DMS114 treated with DMSO at 0.1 percent for 48 hours (cell line): ENCODE data around the gene RNF220.
A peak's percentile ranks its signal among the peaks of the same experiment; 100 is the strongest.
"Not testable (repeated sequence)": the region's sequence is repeated elsewhere in the genome, so short reads cannot be mapped to it uniquely, and the experiment has no call there.

ENCODE experiments used
- DNase-seq: peaks from one replicate; lab custom pipeline; 2025; ENCODE audit not compliant: unreplicated experiment; lab: John Stamatoyannopoulos, UW

Gene RNF220

DNA sequence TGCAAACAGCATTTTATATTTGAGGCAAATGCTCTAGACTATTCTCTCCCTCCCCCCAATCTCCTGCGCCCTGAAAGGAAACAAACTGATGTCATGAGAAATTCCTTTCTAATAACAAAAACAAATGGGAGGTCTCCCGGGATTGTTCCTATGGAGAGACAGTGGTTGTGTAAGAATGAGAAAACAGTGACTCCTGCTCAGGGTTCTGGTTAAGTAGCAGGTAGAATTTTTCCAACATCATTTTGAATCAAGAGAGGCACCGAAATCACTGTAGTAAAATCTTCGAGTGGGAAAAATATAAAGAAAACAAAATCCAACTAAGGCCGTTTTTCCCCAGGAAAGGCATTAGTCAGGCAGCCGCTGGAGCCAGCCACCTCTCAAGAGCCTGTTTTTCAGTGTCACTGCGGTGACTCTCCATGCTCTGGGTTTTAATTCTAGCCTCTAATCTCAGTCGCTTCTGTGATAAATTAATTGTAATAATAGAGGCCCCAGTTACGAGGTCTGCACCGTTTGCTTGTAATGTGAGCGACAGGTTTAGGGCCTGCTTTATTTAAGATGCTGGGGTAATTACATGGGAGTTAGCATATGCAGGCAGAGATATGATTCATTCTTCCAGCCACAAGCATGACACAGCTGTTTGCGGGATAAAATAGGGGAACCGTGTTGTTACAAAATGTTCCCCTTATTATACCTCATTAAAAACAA is 80.3 kb downstream of the RNF220 start:
- no peak for DNase-seq

DNA sequence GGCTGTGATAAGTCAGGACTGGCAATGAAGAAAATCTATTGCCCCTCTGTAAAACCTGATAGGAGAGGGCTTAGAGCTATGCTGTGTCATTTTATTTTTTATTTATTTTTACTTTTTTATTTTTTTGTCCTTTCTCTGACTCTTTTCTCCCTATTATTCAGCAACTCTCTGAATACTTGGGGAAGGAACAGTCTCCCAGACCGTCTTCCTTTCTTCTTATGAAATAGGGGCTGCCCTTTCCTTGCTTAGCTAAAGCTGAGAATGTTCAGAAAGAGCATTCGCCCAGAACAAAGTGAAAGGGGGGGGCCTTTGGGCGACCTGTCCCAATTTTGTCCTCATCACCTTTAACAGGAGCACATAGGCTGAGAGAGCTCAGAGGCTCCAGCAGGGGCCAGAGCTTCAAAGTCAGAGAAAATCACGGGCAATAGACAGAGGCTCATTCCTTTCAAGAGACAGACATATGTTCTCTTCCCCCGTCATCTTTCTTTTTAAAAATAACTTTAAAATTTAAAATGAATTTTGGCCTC is 80.9 kb downstream of the RNF220 start:
- no peak for DNase-seq

DNA sequence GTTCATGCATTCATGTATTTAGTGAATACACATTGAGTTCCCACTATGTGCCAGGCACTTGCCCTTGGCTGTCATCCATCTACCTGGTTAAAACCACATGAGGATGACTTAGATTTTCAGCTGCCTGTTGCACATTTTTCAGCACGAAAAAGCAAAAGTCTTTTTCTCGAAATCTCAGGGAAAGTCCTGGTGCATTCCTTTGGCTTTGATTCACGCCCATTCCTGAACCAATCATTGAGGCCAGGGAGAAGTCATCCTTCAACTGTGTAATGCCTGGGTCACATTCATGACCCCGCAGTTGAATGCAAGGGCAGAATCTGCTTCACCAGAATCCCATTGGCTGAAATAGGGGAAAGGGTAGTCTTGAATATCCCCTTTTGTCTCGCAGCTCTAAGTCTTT is 84.4 kb downstream of the RNF220 start:
- DNase-seq: no peak

- no peak for DNase-seq
These were observed 91.6 kb downstream of the RNF220 start for GRCh38 chr1:44496541-44497171.

DNA sequence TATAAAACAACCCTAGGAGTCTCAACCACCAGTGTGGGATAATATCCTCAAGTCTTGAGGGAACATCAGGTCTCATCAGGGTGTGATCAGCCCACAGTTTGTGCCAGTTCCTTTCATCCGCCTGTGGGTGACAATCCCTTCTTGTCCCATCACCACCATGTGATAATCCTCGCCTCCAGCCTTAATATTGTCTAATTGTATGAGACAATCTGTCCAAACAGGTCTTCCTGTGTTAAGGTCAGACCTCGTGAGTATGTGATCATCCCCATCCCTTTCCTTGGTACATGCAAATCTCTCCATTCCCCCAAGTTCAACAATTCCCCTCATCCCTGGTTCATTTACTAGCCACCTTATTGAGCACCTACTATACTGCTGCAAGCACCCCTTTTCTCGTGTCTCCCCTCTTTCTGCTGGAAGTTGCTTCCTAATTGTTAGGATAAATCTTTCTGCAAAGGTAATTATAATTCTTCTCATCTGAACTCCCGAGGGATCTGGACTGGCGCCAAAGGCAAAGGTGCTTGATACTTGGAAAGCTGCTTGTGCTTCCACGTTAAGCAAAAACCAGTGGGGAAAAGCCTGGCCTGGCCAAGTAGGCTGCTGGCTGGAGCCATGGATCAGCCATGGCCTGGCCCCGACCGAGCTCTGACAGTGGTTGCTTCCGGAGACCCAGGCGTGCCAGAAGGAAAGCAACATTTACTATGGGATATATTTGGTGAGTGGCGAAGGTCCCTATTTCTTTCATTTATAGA is 92.5 kb downstream of the RNF220 start:
- DNase-seq: no peak

DNA sequence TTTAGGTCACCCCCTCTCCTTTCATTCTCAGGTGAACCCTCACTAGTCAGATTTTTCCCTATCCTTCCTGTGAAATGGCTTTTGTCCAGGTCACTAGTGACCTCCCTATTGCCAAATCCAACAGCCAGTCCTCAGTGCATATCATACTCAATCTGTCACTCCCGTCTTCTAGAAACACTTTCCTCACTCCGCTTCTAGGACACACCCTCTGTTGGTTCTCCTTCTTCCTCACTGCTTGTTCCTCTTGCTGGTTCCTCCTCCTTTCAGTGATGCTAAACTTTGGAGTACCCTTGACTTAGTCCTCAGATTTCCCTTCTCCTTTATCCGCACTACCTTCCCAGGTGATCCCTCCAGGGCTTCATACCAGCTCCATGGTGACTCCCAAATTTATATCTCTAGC is 94.3 kb downstream of the RNF220 start:
- no peak for DNase-seq

- peak; percentile 15 for DNase-seq
These were observed 95.4 kb downstream of the RNF220 start for GRCh38 chr1:44500181-44501046.

DNA sequence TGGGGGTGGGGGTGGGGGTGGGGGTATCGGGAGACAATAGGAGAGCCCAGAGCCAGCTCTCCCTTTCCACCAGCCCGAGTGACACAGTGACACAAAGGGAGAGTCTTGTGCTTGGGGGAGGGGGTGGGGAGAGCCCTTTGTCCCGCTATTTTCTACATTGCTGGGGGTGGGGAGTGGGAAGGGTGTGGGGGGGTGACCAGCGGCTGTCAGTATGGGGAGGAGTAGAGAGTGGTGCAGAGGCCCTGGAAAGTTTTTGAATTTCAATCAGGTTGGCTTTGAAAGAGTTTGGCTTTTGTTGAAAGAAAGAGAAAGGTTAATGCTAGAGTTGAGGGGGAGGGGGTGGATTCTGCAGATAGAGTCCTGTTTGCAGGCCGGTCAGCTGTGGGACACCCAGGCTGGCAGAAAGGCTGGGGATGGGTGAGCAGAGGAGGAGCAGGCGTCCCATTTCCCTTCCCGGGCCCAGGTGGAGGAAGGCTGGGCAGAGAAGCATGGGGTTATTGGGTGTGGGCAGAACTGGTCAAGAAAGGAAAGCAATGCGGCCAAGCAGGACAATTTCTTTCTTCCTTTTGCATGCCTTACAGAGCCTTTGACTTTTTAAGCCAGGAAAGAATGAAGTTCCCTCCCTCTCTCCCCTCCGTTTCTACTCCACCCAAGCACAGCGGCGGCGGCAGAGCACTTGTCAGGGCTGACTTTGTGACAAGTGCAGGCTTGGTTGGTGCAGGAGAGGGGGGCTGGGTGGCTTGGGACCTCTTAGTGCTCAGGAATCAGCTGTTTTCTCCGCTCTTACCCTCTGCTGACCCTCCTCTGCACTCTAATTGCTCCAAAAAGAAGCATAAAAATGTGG is 96.2 kb downstream of the RNF220 start:
- DNase-seq: no peak

GRCh38 chr1:44502823-44503222 is 97.8 kb downstream of the RNF220 start:
- not testable (repeated sequence) for DNase-seq

DNA sequence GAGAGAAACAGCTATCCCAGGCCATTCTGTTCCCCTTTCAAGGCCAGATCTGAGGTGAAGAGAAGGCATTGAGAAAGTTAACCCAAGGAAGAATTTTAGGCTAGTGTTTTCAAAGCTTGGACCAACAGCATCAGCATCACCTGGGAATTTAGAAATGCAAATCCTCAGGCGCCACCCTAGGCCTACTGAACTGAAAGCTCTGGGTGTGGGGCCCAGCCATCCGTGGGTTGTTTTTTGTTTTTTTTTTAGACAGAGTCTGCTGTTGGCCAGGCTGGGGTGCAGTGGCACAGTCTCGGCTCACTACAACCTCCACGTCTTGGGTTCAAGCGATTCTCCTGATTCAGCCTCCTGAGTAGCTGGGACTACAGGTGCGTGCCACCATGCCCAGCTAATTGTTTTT is 98.6 kb downstream of the RNF220 start:
- no peak for DNase-seq

GRCh38 chr1:44505210-44505993 is 100.3 kb downstream of the RNF220 start:
- DNase-seq: no peak

- no peak for DNase-seq
These were observed 102.7 kb downstream of the RNF220 start for GRCh38 chr1:44507490-44508396.

DNA sequence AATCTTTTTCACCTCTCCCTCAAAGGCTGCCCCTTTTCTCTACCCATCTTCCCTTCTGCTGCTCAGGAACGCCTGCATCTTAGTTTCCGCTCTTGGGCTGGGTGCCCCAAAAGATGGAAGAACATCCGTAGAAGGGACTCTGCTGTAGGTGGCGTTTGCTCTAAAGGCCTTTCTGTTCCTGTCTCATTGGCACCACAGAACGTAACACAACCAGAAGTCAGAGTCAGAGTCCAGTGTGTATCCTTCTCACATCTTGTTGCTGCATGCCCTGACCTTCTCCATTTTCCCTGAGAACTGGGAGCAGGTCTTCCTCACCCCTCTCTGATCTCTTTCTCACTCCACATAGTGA is 103.3 kb downstream of the RNF220 start:
- no peak for DNase-seq

DNA sequence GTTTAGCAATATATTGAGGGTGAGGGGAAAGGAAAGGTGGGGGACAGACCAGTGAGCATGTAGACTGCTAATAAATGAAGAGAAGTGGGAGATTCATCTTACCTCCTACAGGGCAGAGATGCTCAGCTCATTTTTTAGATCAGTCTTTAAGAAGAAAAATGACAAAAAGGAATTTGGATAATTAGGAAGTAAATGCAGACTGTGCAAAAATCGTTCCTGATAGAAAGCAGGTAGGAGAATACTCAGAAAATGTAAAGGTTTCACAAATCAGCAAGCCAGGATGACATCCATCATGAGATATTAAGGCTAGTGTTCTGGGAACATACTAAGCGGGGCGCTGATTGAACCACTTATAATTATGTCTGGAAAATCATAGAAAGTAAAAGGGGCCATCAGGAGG is 106.3 kb downstream of the RNF220 start:
- no peak for DNase-seq

GRCh38 chr1:44511769-44512168 is 106.7 kb downstream of the RNF220 start:
- no peak for DNase-seq

DNA sequence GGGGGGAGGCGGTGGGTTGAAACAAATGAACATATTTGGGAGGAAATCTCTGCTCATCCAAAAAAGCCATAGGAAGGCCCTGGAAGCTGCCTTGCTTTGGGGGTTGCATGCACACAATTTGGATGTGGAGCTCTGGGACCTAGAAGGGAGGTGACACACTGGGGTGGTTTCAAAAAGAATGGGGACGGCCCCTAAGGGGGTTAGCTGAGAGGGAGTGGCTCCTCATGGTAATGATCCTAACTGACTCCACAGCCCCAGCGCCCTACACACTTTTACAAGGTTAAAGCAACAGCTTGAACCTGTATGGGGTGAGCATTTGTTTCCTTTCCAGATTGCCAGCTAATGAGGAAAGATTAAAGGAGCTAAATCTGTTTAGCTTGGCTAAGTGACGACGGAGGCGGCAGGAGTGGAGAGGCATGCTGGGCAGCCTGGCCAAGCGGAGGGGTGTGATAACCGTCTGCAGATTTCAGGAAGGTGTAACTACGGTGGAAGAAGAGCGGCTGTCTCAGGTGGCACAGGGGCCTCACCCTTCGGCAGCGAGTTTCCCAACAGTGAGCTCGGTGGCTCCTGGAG is 107.3 kb downstream of the RNF220 start:
- no peak for DNase-seq

GRCh38 chr1:44513111-44513510 is 108.1 kb downstream of the RNF220 start:
- DNase-seq: no peak

DNA sequence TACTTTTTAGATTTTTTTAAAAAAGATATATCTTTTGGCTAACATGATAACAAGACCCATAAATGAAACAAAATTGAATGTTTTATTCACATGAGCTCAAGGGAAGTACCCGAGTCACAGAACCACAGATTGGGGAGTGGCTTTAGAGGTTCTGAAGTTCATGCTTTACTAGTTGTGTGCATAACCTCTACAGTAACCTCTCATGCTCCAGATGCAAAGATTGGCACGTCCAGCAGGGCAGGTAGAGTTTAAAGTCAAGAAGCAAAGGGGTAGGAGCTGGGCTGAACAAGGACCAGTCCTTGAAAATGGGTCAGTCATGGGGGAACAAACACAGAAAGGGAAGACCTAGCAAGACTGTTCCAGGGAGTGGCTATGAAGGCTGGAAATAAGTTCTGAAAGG is 109.6 kb downstream of the RNF220 start:
- no peak for DNase-seq
